ENCODE measurements around the gene PYHIN1.

DNA sequence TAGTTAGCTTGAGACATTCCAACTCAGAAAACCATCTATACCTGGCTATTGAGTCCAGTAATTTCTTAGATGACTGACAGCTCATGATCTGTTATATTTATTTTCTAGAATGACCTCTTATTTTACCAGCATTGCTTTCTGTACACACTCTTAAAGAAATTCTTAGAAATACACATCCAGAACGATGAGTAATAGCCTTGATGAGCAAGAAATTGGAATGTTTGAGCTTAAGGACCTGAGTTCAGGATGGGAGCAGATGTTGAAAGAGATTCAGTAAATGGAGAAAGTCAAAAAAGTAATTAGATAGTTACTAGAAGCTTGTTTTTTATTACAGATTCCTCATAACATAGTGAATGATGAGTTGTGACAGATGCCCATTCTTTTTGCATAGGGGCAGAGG lies 11.7 kb downstream of the PYHIN1 start:
- no peak for TF ChIP-seq EZH2 (IDR thresholded peaks at IDR 0.05; ENCODE audit: insufficient read depth, poor library complexity, severe bottlenecking)
- TF ChIP-seq EZH2phosphoT487 (IDR thresholded peaks at IDR 0.05; ENCODE audit: insufficient read depth, low read depth), result no peak

Data from GM23248 (cell line).